RWPE1 (cell line): ENCODE results near the gene SURF4.
A peak's percentile ranks its signal among the peaks of the same experiment; 100 is the strongest.

ENCODE experiments used
- CTCF ChIA-PET: fragments of 350-600 bp; sonication (Branson Sonifier 250); formaldehyde crosslinking; extraction: SDS; loops from one replicate; lab custom pipeline; 2021; lab: Yijun Ruan, JAX
- POLR2A ChIA-PET: fragments of 400-600 bp; formaldehyde crosslinking; extraction: SDS; loops from one replicate; lab custom pipeline; 2020; ENCODE audit warnings: antibody characterized with exemption; ENCODE audit not compliant: low non-redundant PET; lab: Yijun Ruan, JAX
- DNase-seq: peaks from one replicate; pipeline ENCODE4 v3.0.0; 2012; ENCODE audit warnings: low spot score
- H3K27ac ChIP-seq: fragments of 450-650 bp; 2 replicates; pipeline ENCODE4 v1.5.1; 2017
- TF ChIP-seq, protein P1 (sequence below): fragments of 450-650 bp; conservative IDR thresholded peaks from 2 replicates; pipeline ENCODE4 v1.5.1; 2017; ENCODE audit warnings: low read depth, mild to moderate bottlenecking

SURF4 gene

DNA sequence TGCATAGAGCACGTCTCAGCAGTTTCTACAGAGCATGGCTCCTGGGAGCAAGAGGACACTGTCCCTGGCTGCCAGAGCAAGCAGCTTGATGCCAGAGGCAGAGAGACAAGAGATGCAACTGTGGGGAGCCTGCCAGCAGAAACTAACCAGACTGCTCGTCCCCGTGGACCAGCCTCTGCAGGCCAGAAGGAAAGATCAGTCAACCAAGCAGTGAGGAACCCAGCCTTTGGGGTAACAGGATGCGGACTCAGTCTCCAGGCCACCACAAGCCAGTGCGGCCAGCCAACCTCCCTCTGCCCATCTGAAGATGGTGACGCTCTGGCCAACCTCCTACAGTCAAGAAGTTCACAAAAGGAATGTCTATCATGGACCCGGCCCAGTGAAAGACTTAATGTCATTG, 3.7 kb downstream of the SURF4 start:
- TF ChIP-seq, protein P1, sequence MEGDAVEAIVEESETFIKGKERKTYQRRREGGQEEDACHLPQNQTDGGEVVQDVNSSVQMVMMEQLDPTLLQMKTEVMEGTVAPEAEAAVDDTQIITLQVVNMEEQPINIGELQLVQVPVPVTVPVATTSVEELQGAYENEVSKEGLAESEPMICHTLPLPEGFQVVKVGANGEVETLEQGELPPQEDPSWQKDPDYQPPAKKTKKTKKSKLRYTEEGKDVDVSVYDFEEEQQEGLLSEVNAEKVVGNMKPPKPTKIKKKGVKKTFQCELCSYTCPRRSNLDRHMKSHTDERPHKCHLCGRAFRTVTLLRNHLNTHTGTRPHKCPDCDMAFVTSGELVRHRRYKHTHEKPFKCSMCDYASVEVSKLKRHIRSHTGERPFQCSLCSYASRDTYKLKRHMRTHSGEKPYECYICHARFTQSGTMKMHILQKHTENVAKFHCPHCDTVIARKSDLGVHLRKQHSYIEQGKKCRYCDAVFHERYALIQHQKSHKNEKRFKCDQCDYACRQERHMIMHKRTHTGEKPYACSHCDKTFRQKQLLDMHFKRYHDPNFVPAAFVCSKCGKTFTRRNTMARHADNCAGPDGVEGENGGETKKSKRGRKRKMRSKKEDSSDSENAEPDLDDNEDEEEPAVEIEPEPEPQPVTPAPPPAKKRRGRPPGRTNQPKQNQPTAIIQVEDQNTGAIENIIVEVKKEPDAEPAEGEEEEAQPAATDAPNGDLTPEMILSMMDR: no peak
- ChIA-PET CTCF (interaction anchor here (0.5 to 0.8 kb wide), 3 partner anchors 37 to 370 kb away, joined by 3 to 4 read pairs (median 3); no protein-coding TSS in a partner anchor), POLR2A (interaction anchor here (0.9 kb wide), 1 partner anchor 18 kb away, joined by 4 read pairs; no protein-coding TSS in a partner anchor)
- peak overlapping the region; percentile 26; the same call in 1 of the 2 replicates for H3K27ac ChIP-seq
- no peak for DNase-seq

GRCh38 chr9:133371261-133371711, 4.6 kb downstream of the SURF4 start:
- TF ChIP-seq, protein P1: no peak
- H3K27ac ChIP-seq: peak overlapping the region; percentile 26
- POLR2A ChIA-PET: no interaction called here
- CTCF ChIA-PET: no interaction called here
- DNase-seq: no peak

DNA sequence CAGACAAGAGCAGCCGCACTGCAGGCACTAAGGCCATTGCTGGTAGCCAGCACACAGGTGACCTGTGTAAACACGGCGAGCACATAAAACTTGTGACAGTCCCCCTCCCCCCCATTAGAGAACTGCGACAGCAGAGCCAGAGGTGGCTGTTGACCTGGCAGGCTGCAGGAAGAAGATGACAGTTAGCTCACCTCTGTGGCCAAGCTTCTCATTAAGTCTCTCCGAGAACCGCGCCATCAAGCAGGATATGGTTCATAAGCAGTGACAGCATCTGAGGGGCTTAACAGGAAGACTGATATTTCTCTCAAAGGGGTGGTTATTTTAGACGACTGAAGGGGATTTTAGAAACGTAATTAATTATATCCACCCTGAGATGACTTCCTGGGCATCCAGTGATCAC, 5.2 kb downstream of the SURF4 start:
- DNase-seq: no peak
- TF ChIP-seq, protein P1: no peak
- ChIA-PET POLR2A (no interaction called here), CTCF (interaction anchor here (0.6 kb wide), 3 partner anchors 9 to 41 kb away, joined by 3 read pairs; no protein-coding TSS in a partner anchor)
- H3K27ac ChIP-seq: peak overlapping the region; percentile 26

- POLR2A ChIA-PET: interaction anchor here (0.6 kb wide), 1 partner anchor 15 kb away, joined by 3 read pairs; no protein-coding TSS in a partner anchor
- TF ChIP-seq, protein P1: no peak
- peak overlapping the region; percentile 14 for H3K27ac ChIP-seq
- CTCF ChIA-PET: interaction anchor here (0.6 kb wide), 1 partner anchor 19 kb away, joined by 3 read pairs; no protein-coding TSS in a partner anchor
- no peak for DNase-seq
Measured at GRCh38 chr9:133369933-133370332, 5.9 kb downstream of the SURF4 start.

DNA sequence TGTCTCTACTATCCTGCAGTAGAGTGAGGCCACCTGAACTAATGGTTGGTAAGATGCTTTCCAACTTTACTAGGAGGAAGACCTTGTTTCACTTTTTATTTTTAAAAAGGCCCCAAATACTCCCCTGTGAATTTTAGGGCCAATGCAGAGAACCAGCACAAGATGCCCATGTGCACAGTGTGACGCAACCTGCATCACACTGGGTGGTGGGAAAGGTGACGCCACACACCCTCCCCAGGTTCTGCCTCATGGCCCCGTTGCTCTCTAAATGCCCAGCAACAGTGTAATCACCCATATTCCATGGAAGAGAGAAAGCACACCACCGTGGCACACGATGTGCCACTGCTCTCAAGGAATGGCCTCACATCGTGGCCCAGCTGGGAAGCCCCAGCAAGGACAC, 6.4 kb downstream of the SURF4 start:
- ChIA-PET POLR2A (interaction anchor here (0.6 kb wide), 1 partner anchor 14 kb away, joined by 3 read pairs; no protein-coding TSS in a partner anchor), CTCF (no interaction called here)
- peak overlapping the region; percentile 14 for H3K27ac ChIP-seq
- TF ChIP-seq, protein P1: no peak
- no peak for DNase-seq

- CTCF ChIA-PET: no interaction called here
- no peak for DNase-seq
- POLR2A ChIA-PET: no interaction called here
- TF ChIP-seq, protein P1: no peak
- peak overlapping the region; percentile 14 for H3K27ac ChIP-seq
Measured at GRCh38 chr9:133368249-133368881, 7.5 kb downstream of the SURF4 start.
